GM21576 (cell line): ENCODE measurements around the gene ABHD4.
"Not testable (repeated sequence)": the region's sequence is repeated elsewhere in the genome, so short reads cannot be mapped to it uniquely, and the experiment has no call there.

Experiments
- ATAC-seq: cut with Tn5 transposase; IDR thresholded peaks from one replicate; pipeline ENCODE4 v1.9.1; 2021; ENCODE audit warnings: mild to moderate bottlenecking, moderate library complexity; ENCODE audit not compliant: unreplicated experiment

ABHD4 gene

DNA sequence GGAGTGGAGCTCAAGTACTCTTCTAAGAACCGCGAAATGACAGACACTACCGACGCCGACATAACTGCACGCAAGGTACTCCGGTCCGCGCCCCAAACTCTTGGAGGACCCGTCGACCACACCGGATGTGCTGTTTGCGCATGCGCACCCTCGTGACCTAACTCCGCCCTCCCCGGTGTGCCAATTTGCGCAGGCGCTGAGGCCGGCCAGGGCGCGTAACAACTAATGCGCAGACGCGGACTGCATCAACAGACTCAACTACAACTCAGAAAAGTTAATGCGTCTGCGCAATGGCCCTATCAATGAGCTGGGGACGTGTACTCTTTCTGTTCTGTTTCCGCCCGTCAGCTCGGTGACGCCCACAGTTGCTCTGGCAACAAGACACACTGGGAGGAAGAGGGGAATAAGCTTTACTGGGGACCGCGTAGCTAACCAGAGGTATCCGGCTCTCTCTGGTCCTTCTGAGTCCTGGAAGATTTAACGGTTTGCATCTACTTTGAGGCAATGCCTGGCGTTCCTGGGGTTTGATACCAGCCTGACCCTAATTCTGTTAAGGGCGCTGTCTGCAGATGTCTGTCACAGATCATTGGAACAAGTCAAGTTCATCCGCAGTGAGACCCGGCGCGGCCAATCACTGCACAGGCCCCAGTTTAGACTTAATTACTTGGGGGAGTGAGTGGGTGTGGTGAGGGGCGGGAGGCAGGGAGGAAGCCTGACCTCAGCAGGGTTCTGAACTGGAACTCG, 8.8 kb upstream of the ABHD4 start, which contains the start of gene DAD1:
DAD1 (minus strand) TSS at position 129 of the 744 bp plus-strand sequence; CDS start at position 62, 67 bp downstream.
- peak; percentile 92 for ATAC-seq

DNA sequence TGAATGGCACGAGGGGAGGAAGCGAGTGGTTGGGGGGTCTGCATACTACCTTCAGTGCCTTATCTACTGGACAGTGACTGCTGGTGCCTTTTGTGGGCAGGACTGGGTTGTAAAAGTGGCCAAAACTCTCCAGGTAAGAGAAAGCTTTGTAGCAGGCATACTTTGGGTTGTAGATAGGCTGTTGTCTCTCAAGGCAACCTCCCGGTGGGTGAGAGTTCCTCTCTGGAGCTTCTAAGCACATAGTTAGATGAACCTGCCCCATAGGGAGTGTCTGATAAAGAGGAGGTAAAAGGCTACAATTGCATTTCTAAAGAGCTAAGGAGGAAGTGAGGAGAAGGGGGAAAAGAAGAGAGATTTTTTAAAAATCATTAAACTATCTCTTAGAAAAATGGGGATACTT, 4.9 kb upstream of the ABHD4 start:
- ATAC-seq: no peak

DNA sequence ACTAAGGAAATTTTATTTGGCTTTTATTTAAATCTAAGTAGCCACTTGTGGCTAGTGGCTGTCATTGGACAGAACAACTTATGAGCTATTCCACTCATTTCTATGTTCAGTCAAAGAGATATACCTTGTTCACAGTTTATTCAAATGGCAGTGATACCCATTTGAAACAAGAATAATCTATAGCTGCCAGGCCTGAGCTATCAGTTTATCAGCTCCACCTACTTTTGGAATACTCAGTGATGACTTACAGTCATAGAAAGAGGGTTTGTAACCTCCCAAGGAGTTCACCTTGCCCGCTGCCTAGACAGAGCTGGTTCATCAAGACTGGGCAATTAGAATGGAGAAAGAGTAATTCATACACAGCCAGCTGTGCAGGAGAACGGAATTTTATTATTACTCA, 4.5 kb upstream of the ABHD4 start:
- no peak for ATAC-seq

DNA sequence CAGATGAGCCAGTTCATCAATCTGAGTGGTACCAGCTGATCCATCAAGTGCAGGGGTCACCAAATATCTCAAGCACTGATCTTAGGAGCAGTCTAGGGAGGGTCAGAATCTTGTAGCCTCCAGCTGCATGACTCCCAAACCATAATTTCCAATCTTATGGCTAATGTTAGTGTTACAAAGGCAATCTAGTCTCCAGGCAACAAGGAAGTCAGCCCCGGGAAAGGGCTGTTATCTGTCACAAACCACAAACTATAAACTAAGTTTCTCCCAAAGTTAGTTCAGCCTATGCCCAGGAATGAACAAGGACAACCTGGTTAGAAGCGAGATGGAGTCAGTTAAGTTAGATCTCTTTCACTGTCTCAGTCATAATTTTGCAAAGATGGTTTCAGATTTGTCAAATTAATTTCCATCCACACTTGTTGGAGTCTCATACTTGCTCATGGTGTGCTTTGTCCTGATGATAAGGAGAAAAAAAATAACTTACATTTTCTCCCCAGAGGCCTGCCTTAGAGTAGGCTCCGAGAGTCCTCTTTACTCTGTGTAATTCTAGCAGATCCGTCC, 3.9 kb upstream of the ABHD4 start:
- no peak for ATAC-seq

DNA sequence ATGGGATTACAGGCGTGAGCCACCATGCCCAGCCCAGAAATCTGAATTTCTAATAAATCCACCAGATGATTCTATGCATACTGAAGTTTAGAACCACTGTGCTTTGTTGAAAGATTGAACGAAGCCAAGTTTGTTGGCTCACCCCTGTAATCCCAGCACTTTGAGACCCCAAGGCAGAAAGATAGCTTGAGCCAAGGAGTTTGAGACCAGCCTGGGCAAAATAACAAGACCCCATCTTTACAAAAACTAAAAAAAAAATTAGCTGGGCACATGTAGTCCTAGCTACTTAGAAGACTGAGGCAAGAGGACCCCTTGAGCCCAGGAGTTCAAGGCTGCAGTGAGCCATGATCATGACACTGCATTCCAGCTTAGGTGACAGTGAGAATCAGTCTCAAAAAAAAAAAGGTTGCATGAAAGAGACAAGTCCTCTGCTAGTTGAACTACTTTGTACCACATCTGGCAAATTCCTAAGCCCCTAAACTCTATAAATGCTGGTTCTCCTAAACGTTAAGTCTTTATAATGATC, 1.7 kb upstream of the ABHD4 start:
- no peak for ATAC-seq

DNA sequence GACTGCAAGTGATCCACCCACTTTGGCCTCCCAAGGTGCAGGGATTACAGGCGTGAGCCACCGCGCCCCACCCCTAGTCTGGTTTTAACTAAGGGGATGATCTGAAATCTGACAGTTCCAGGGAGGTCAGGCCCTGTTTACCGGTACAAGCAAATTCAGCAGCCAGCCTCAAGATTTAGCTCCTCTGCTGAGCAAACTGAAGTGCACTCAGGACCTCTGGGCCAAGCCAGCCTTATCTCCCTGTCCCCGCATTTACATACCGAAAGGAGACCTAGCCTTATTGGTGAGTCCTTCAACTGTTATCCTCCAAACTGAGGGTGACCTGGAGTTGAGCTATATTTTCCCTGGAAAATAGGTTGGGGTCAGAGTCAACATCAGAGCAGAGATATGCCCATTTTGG, 835 bp upstream of the ABHD4 start:
- ATAC-seq: no peak

DNA sequence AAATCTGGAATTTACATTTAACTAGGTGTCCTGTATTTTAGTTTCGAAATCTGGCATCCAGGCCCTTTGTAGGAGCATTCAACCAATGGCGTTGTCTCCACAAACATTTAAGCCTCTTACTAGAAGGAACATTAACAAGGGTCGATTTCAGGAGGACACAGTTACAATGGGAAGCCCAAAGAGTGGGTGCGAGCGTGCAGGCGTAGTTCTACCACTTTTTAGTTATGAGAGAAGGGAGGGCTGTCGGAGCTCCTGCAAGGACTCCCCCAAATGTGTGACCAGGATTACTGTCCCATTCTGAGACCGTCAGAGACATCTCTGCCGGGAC, 365 bp upstream of the ABHD4 start:
- ATAC-seq: peak; percentile 12

DNA sequence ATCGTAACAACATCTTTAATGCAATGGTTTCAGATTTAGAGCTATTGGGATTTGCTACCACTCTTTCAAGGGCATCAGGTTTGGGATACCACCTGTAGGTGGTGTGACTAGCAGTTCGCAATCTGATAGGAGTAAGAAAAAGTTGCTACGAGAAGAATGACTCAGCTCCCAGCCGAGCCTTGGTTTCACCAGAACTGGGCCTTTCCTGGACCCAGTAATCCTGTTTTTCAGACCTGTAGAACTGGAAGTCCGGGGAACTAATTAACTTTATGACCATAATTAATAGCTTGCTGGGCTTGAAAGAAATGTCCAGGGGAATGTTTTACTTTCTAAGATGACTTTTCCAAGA, 770 bp downstream of the ABHD4 start:
- ATAC-seq: no peak

DNA sequence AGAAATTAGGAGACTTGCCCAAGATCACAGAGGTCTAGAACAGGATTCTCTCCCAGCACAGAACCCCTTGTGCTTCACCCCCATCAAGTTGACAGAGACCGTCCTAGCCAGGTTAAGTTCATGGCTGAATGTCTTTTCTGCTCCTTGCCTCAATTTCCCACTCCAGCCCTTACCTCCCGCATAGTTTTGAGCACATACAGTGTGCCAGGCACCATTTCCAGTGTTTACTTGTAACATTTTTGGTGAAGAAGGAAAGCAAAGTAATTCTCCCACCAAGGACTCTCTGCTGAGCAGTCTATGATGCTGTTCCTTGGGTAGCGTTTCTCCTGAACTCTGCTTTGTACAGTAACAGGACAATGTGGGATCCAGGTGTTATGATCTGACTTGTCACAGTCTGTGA, 1.2 kb downstream of the ABHD4 start:
- ATAC-seq: no peak

DNA sequence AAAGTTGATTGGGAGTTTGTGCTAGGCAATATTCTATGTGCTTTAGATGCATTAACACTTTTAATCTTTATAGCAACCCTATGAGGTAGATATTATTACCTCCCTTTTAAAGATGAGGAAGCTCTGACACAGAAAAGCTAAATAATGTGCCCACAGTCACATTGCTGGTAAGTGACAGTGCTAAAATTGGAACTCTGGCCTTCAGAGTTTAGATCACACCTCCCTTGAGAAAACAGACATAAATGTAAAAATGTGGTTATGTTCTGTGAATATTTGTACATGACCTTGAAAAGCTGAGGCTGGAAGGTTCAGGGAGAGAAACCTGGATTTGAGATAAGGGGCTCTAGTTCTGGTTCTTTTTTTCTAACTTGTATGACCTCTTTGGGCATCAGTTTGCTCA, 1.9 kb downstream of the ABHD4 start:
- no peak for ATAC-seq

DNA sequence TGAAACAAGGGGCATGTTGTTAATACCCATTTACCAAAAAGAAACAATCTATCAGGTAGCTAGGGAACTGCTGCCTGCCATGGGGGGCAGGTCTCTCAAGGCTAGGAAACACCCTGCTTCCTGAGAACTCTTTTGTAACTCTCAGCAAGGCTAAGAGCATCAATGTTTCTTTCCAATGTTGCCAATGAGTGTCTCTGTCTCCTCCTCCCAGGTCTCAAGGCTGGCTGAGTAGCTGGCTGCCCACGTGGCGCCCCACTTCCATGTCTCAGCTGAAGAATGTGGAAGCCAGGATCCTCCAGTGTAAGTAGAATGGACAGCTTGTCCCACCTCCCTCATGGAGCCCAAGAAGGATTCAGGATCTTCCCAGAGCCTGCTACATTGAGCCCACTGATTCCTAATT, 3.4 kb downstream of the ABHD4 start:
- no peak for ATAC-seq

DNA sequence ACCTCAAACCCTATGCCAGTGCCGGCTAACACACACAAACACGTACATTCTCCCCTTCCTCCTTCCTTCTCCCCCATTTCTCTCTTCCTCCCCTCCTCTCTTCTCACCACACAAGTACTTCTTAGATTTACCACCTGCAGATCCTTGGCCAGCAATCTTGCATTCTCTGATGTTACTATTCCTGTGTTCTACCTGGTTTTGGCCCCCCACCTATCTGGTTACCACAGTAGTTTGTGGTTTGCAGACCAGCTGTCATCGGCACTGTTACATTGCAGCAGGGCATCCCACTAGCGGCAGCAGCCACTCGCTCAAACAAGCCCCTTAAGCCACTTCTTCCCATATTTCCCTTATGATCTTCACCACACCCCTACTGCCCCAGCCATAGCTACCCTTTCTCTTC, 3.9 kb downstream of the ABHD4 start:
- ATAC-seq: no peak

DNA sequence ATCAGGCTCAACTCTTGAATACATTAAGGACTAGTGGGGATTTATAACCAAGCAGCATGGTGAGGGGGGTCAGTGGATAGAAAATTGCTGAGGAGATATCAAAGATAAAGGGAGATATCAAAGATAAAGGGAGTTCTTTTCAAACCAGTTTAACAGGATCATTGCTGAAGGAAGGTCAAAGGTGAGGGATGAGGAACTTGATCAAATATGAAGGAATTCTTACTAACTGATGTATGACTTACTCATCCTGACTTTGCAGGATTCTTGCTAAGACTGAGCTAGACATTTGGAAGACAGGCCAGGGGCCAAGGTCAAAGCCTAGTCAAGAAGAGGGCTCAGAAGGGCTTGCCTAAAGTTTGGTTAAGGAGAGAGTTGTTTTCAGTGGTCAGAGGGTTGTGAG, 4.8 kb downstream of the ABHD4 start:
- ATAC-seq: no peak

DNA sequence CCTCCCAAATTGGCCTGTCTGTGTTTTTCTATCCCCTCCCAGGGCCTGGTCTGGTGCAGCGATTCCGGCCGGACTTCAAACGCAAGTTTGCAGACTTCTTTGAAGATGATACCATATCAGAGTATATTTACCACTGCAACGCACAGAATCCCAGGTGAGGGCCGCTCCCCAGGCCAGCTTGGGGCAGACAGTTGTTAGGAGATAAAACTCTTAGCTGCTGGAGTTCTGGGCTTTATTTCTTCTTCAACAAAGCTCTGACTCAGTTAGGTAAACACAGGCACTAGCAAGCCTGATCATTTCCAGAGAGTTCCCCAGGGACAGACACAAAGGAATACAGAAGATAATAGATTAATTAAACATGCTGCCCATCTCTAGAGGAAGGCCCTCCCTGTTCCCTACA, 8.3 kb downstream of the ABHD4 start:
- ATAC-seq: no peak

DNA sequence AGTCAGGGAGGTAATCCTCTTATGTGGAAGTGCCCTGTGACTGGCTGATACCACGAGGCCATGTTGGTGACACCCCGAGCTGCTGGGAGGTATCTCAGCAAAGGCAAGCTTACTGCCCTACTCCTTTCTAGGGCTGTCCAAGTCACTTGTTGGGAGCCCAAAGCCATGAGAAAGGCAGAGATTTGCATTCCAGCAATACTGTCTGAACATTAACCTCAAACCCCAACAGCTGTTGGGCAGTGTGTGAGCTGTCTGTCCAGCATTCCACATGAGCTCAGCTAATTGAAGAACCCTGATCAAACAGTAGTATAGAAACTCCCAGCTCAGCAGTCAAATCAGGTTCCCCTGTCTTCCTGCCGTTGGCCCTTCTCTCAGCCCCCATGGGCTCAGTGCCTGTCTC, 9.2 kb downstream of the ABHD4 start:
- no peak for ATAC-seq

DNA sequence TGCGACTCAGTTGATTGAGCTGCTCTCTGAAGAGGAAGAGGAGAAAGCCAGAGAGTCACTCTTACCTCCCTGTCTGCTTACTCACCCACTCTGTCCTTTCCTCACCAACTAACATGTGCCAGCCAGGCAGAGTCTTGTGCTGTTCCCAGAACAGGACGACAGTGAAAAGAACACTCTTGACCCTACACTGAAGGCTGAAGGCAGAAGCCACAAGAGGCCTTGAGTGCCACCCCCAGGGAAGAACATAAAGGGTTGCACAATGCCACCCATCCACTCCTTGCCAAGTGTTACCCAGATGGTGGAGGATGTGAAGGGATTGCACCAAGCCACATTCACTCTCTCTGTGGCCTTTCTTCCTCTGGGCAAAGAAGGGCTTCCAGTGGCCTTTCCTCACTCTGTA, 12.8 kb downstream of the ABHD4 start:
- no peak for ATAC-seq

DNA sequence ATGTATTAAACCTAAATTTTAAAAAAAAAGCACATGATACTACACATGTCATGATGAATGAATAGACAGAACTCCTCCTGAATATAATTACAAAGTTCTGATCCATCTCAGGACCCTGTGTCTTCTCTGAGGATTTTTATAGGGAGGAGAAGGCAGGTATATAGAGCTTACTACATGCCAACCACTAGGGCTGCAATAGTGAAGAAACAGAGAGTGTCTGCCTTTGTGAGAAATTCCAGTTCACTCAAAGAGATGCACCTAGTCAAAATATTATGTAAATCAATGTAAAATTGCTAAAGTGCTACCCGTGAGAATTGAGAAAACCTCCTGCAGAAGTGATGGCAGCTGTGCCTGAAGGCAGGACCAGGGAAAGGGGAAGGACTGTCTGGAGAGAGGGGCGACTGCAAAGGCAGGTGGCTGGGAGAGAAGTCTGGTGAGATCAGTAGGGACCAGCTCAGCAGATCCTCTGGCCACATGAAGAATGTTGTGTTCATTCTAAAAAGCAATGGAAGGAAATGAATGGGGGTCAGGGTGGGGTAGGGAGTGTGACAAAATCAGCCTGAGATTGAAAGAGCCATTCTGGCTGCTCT, 15.1 kb downstream of the ABHD4 start:
- no peak for ATAC-seq

DNA sequence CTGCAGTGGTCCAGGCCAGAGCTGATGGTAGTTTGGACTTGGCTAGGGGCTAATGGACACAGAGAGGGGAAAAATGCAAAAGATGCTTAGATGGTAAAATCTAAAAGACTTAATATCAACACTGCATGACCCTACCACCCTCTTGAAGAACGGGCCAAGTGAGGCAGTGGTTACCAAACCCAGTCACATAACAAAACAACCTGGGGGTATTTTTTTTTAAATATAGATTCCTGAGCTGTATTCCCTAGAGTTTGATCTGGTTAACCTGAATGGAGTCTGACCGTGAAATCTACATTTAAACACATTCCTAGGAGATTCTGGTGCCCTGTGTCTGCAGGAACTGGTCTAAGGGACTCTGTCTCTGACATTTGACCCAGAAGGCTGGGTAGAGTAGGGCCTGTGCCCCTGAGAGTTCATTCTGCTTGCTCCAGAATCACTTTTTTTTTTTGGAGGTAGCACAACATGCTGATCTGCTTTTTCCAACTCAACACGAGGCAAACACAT, 15.7 kb downstream of the ABHD4 start:
- ATAC-seq: no peak

DNA sequence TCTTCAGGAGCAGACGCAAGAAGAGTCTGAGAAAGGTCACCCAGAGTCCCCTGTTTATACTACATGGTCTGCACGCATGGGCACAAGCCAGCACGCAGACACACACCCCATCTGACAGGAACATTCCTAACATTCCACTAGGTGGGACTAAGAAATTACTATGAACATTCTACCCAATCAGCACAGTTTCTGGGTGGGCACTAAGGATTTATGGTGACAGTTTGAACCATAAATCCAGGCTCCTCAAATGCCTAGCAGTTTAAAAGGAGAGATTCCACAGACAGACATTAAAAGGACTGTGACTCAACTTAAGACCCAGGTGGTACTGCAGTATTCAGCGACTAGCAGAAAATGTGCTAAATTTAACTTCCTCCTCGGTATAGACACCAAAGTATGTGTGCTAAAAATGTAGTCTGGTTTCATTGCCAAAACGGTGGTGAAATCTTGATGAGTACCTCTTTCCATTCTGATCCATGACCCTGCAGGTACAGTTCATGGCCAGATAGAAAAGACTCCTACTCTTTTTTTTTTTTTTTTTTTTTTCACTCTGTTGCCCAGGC, 16.2 kb downstream of the ABHD4 start:
- ATAC-seq: no peak

DNA sequence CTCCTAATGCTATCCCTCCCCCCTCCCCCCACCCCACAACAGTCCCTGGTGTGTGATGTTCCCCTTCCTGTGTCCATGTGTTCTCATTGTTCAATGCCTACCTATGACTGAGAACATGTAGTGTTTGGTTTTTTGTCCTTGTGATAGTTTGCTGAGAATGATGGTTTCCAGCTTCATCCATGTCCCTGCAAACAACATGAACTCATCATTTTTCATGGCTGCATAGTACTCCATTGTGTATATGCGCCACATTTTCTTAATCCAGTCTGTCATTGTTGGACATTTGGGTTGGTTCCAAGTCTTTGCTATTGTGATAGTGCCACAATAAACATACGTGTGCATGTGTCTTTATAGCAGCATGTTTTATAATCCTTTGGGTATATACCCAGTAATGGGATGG, 17.7 kb downstream of the ABHD4 start:
- ATAC-seq: not testable (repeated sequence)

DNA sequence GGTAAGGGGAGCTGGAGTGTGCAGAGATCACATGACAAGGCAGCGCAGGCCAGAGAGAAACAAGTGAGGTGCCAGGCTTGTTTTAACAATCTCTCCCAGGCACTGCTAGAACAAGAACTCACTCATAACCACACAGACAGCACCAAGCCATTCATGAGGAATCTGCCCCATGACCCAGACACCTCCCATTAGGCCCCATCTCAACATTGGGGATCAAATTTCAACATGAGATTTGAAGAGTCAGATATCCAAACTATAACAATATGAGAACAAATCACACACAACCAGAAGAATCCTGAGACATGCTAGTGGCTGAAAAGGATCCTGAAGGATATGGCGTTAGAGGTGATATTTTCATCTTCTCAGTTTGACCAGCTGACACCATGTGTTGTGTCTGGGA, 24.2 kb downstream of the ABHD4 start:
- ATAC-seq: no peak

DNA sequence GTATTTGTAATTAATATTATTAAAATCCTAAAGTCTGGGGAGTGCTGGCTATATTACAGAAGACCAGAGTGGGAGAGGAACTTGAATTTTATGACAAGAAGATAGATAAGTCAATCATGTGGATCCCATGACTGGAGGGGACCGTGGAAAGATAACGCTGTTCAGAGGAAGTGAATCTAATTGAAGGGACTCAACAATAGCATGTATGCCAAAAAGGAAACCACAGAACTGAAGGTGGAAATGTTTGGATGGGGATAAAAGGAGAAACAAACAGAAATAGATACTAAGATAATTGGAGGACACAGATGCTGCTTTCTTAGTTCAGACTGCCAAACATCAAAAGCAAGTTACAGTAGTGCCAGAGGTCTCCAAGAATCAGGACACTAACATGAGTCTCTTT, 24.9 kb downstream of the ABHD4 start:
- ATAC-seq: no peak
